H9 (cell line): ENCODE results near the gene ADH7. TPM values are rescaled to one million over a fixed set of nuclear protein-coding genes. Genes with fewer than 3 reads are reported as not detected.

Source experiments
- DNase-seq: peaks from one replicate; pipeline ENCODE4 v3.0.0-alpha.2; 2017
- H2AFZ ChIP-seq: one replicate; pipeline ENCODE4 v1.6.1; 2013; ENCODE audit warnings: mild to moderate bottlenecking, low read length, control low read depth, moderate library complexity
- H2AK5ac ChIP-seq: 2 replicates; pipeline ENCODE4 v1.6.1; 2013; ENCODE audit warnings: low read length, control low read depth, mixed read lengths; ENCODE audit not compliant: insufficient read length
- H2BK120ac ChIP-seq: one replicate; pipeline ENCODE4 v1.6.1; 2013; ENCODE audit warnings: low read depth, mild to moderate bottlenecking, low read length, control low read depth, inconsistent platforms; ENCODE audit not compliant: poor library complexity, severe bottlenecking
- H2BK12ac ChIP-seq: 2 replicates; pipeline ENCODE4 v1.6.1; 2013; ENCODE audit warnings: low read length, control low read depth, mixed read lengths, low read depth; ENCODE audit not compliant: insufficient read length
- H2BK15ac ChIP-seq: 2 replicates; pipeline ENCODE4 v1.6.1; 2013; ENCODE audit warnings: low read depth, low read length, control low read depth
- H2BK20ac ChIP-seq: one replicate; pipeline ENCODE4 v1.6.1; 2013; ENCODE audit warnings: low read depth, mild to moderate bottlenecking, low read length, control low read depth, inconsistent platforms; ENCODE audit not compliant: poor library complexity, severe bottlenecking
- H2BK5ac ChIP-seq: 2 replicates; pipeline ENCODE4 v1.6.1; 2013; ENCODE audit warnings: low read length, control low read depth, mixed read lengths; ENCODE audit not compliant: insufficient read length
- H3K14ac ChIP-seq: 2 replicates; pipeline ENCODE4 v1.6.1; 2013; ENCODE audit warnings: low read length, control low read depth; ENCODE audit not compliant: insufficient read depth
- H3K18ac ChIP-seq: 2 replicates; pipeline ENCODE4 v1.6.1; 2013; ENCODE audit warnings: low read depth, mild to moderate bottlenecking, mixed read lengths, low read length, control low read depth; ENCODE audit not compliant: insufficient read length
- H3K23ac ChIP-seq: 2 replicates; pipeline ENCODE4 v1.6.1; 2013; ENCODE audit warnings: low read length, control low read depth, mixed read lengths, low read depth; ENCODE audit not compliant: insufficient read length
- H3K23me2 ChIP-seq: 2 replicates; pipeline ENCODE4 v1.6.1; 2013; ENCODE audit warnings: low read depth, mild to moderate bottlenecking, mixed read lengths, low read length, control low read depth; ENCODE audit not compliant: insufficient read length, poor library complexity, severe bottlenecking
- H3K27ac ChIP-seq: 2 replicates; pipeline ENCODE4 v1.5.1; 2013; ENCODE audit warnings: low read length, control low read depth, mixed read lengths, low read depth; ENCODE audit not compliant: insufficient read length
- H3K27me3 ChIP-seq: 2 replicates; pipeline ENCODE4 v1.6.1; 2013; ENCODE audit warnings: low read length, control low read depth, inconsistent platforms; ENCODE audit not compliant: insufficient read depth
- H3K4ac ChIP-seq: 2 replicates; pipeline ENCODE4 v1.6.1; 2013; ENCODE audit warnings: low read depth, mild to moderate bottlenecking, control low read depth, inconsistent platforms, low read length, moderate library complexity
- H3K4me1 ChIP-seq: 2 replicates; pipeline ENCODE4 v1.6.1; 2013; ENCODE audit warnings: low read length, control low read depth, inconsistent platforms; ENCODE audit not compliant: insufficient read depth
- H3K4me2 ChIP-seq: 2 replicates; pipeline ENCODE4 v1.6.1; 2013; ENCODE audit warnings: low read length, control low read depth, mixed read lengths; ENCODE audit not compliant: insufficient read length, insufficient read depth
- H3K56ac ChIP-seq: 2 replicates; pipeline ENCODE4 v1.6.1; 2013; ENCODE audit warnings: low read depth, mild to moderate bottlenecking, mixed read lengths, low read length, control low read depth; ENCODE audit not compliant: insufficient read length
- H3K79me1 ChIP-seq: 2 replicates; pipeline ENCODE4 v1.6.1; 2013; ENCODE audit warnings: low read depth, mild to moderate bottlenecking, moderate library complexity, low read length, control low read depth, inconsistent platforms; ENCODE audit not compliant: insufficient read depth, poor library complexity, severe bottlenecking
- H3K79me2 ChIP-seq: 2 replicates; pipeline ENCODE4 v1.6.1; 2013; ENCODE audit warnings: low read length, control low read depth, inconsistent platforms; ENCODE audit not compliant: insufficient read depth
- H3K9ac ChIP-seq: 2 replicates; pipeline ENCODE4 v1.6.1; 2013; ENCODE audit warnings: low read length, control low read depth, mixed read lengths; ENCODE audit not compliant: insufficient read length; ENCODE audit errors: extremely low read depth
- H3K9me3 ChIP-seq: one replicate; pipeline ENCODE4 v1.6.1; 2013; ENCODE audit warnings: low read depth, low read length, inconsistent platforms; ENCODE audit not compliant: control insufficient read depth
- H3T11ph ChIP-seq: one replicate; pipeline ENCODE4 v1.6.1; 2013; ENCODE audit warnings: mild to moderate bottlenecking, low read length, control low read depth, inconsistent platforms
- H4K20me1 ChIP-seq: one replicate; pipeline ENCODE4 v1.6.1; 2013; ENCODE audit not compliant: control insufficient read depth, insufficient read length, insufficient read depth
- H4K5ac ChIP-seq: 2 replicates; pipeline ENCODE4 v1.6.1; 2013; ENCODE audit warnings: low read depth, mild to moderate bottlenecking, mixed read lengths, low read length, control low read depth; ENCODE audit not compliant: insufficient read length
- H4K8ac ChIP-seq: replicated peaks from 2 replicates; pipeline ENCODE4 v1.6.1; 2013; ENCODE audit warnings: low read length, control low read depth, mixed read lengths, low read depth; ENCODE audit not compliant: insufficient read length
- H4K91ac ChIP-seq: 2 replicates; pipeline ENCODE4 v1.6.1; 2013; ENCODE audit warnings: low read depth, mild to moderate bottlenecking, moderate library complexity, mixed read lengths, low read length, control low read depth; ENCODE audit not compliant: insufficient read length
- H3K27ac Mint-ChIP-seq, 3 experiments: 2 replicates in 2 of 3; 3 replicates in 1 of 3; pipeline ENCODE4 v1.8.0; 2020 to 2021; ENCODE audit warnings: mixed read lengths in 3 of 3, mild to moderate bottlenecking in 1 of 3, moderate library complexity in 1 of 3
- H3K27me3 Mint-ChIP-seq: 2 replicates; pipeline ENCODE4 v1.8.0; 2021; ENCODE audit warnings: low read depth, mild to moderate bottlenecking, moderate library complexity, mixed read lengths
- H3K36me3 Mint-ChIP-seq, 3 experiments: 2 replicates in 2 of 3; 3 replicates in 1 of 3; pipeline ENCODE4 v1.8.0; 2020 to 2021; ENCODE audit warnings: low read depth in 3 of 3, mixed read lengths in 3 of 3; ENCODE audit not compliant: insufficient read depth in 1 of 3
- H3K4me1 Mint-ChIP-seq, 2 experiments: 2 replicates each; pipeline ENCODE4 v1.8.0; 2020; ENCODE audit warnings: mixed read lengths in 2 of 2
- H3K4me3 Mint-ChIP-seq, 2 experiments: 2 replicates in 1 of 2; 3 replicates in 1 of 2; pipeline ENCODE4 v1.8.0; 2020 to 2021; ENCODE audit warnings: mild to moderate bottlenecking in 2 of 2, mixed read lengths in 2 of 2, moderate library complexity in 1 of 2
- H3K9me3 Mint-ChIP-seq, 2 experiments: 2 replicates in 1 of 2; 3 replicates in 1 of 2; pipeline ENCODE4 v1.8.0; 2020; ENCODE audit warnings: mild to moderate bottlenecking in 2 of 2, mixed read lengths in 2 of 2, moderate library complexity in 1 of 2
- total RNA-seq: library from RNA; stranded (reverse); gene quantifications from 2 replicates; pipeline ENCODE4 v1.2.1, GENCODE V29; 2021
- TF ChIP-seq, protein P1 (sequence below): fragments of 200-600 bp; sonication (generic); conservative IDR thresholded peaks from 3 replicates; pipeline ENCODE4 v1.8.0; 2021; ENCODE audit warnings: antibody characterized with exemption, mild to moderate bottlenecking

ADH7 gene
- total RNA-seq, 1 experiment from 2014 or later: not detected

DNA sequence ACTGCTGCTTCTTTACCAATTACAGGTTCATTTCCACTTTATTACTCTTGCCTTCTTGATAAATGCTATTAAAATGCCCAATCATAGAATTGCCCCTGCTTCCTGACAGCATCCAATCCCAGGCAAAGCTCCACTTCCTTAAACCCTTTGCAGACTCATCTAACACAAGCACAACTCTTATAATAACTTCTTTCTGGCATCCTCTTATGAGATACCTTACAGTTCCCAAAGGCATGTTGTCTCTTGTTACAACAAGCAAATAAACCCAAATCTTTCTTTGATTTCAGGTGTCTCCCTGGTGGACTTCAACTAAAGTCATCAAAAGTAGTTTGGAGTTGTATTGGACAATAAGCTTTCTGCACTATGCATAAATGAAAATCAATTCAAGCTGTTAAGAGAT, 22.5 kb upstream of the ADH7 start:
- Histone ChIP-seq H3K4ac (no peak overlapping the region), H2BK120ac (no peak overlapping the region), H3K27ac (no peak overlapping the region), H3K9me3 (no peaks in the 10 kb centered on the region), H3K23me2 (no peaks in the 10 kb centered on the region), H3K27me3 (no peaks in the 10 kb centered on the region), H4K8ac (no peak overlapping the region), H2AK5ac (no peak overlapping the region), H3K4me2 (no peak overlapping the region), H3K23ac (no peak overlapping the region), H2AFZ (no peak overlapping the region), H2BK5ac (no peak overlapping the region), H3K79me2 (no peaks in the 10 kb centered on the region), H3K4me1 (no peaks in the 10 kb centered on the region), H3K18ac (no peak overlapping the region), H3K9ac (no peak overlapping the region), H3K56ac (no peak overlapping the region), H4K5ac (no peak overlapping the region), H3T11ph (no peak overlapping the region), H3K14ac (no peak overlapping the region), H4K91ac (no peak overlapping the region), H4K20me1 (no peaks in the 10 kb centered on the region), H2BK12ac (no peak overlapping the region), H2BK20ac (no peak overlapping the region), H3K79me1 (no peaks in the 10 kb centered on the region), H2BK15ac (no peak overlapping the region)
- no peak overlapping the region for H3K4me3 Mint-ChIP-seq
- H3K27ac Mint-ChIP-seq: no peak overlapping the region
- H3K27me3 Mint-ChIP-seq: no peaks in the 10 kb centered on the region
- H3K4me1 Mint-ChIP-seq: peaks cover 0 to 5% of the 10 kb centered on the region in 2 experiments; a peak in 2 of 4 replicates
- TF ChIP-seq, protein P1, sequence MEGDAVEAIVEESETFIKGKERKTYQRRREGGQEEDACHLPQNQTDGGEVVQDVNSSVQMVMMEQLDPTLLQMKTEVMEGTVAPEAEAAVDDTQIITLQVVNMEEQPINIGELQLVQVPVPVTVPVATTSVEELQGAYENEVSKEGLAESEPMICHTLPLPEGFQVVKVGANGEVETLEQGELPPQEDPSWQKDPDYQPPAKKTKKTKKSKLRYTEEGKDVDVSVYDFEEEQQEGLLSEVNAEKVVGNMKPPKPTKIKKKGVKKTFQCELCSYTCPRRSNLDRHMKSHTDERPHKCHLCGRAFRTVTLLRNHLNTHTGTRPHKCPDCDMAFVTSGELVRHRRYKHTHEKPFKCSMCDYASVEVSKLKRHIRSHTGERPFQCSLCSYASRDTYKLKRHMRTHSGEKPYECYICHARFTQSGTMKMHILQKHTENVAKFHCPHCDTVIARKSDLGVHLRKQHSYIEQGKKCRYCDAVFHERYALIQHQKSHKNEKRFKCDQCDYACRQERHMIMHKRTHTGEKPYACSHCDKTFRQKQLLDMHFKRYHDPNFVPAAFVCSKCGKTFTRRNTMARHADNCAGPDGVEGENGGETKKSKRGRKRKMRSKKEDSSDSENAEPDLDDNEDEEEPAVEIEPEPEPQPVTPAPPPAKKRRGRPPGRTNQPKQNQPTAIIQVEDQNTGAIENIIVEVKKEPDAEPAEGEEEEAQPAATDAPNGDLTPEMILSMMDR: no peak
- no peak for DNase-seq
- 0 out of 7 replicates have a peak, but pooled peaks cover 0 to 3% (median 0%) of the 10 kb centered on the region in 3 experiments for H3K36me3 Mint-ChIP-seq
- H3K9me3 Mint-ChIP-seq: peaks cover 0 to 5% of the 10 kb centered on the region in 2 experiments; a peak in 2 of 5 replicates
